ENCODE measurements around the gene SLC1A5.

SLC1A5 gene

GRCh38 chr19:46726971-46727501 is 61.4 kb downstream of the SLC1A5 start:
- in situ Hi-C loops (cut with MboI; ENCODE audit: low sequenced_read_pairs) = no loop called here

GRCh38 chr19:46726551-46726950 is 61.8 kb downstream of the SLC1A5 start:
- in situ Hi-C loops (cut with MboI; ENCODE audit: low sequenced_read_pairs) = no loop called here

- in situ Hi-C loops (cut with MboI; ENCODE audit: low sequenced_read_pairs) = no loop called here
These were observed 62.5 kb downstream of the SLC1A5 start for GRCh38 chr19:46725859-46726393.

- in situ Hi-C loops (cut with MboI; ENCODE audit: low sequenced_read_pairs) = no loop called here
These were observed 63.2 kb downstream of the SLC1A5 start for GRCh38 chr19:46725036-46725820.

Data from HL-60/S4 treated with phorbol 12-myristate 13-acetate at 8.2 ng/mL for 4 days and 3 days (cell line).